SKM-1 (cell line): ENCODE data around the gene LGALS9.
"Not testable (repeated sequence)": the region's sequence is repeated elsewhere in the genome, so short reads cannot be mapped to it uniquely, and the experiment has no call there.

ENCODE experiments used
- DNase-seq: peaks from one replicate; lab custom pipeline; 2025; ENCODE audit not compliant: unreplicated experiment; lab: John Stamatoyannopoulos, UW

LGALS9 gene

DNA sequence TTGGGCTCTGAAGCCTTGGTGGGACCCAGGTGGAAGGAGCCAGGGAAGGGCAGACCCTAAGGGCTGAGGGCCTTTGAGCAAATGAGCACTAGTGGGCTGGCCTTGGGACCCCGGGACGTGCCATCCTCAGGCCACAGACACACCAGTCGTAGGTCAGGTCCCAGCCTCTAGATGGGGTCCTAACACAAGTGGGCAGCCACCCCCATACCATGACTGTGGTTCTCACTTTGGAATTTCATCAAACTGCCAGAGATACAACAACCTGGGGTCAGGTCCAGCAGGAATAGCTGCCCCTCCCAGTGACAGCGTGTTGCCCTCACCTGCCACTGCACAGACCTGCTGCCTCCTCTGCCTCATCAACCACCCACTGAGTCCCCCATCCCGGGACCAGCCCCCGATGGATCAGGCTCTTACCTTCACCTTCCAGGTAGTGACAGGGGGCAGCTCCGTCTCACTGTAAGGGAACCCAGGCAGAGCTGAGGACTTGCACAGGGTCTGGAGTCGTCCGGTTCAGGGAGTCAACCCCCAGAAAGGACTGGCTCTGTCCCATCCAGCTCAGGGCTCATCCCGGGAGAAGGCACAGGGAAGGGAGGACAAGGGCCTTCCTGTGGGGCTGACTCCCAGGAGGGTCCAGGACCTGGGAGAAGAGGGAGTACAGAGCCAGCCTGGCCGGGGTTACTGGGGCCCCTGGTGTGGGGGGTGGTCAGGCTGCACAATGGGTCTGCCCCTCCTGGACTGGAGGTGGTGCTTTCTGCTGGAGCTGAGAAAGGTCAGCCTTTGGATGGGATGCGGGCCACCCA is 40.0 kb downstream of the LGALS9 start:
- no peak for DNase-seq

DNA sequence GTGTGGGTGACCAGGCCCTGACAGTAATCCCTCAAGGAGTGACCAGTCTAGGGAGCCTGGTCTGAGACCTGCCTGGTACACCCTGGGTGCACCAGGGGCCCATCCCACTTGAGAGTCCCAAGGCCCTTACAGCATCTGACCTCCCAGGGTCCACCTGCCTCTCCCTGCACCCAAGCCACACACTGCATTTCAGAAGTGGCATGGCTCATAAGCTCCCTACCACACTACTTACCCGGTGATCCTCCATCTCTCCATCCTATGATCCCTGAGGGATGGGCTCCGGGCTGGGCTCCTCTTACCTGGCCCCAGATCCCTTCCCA is 40.6 kb downstream of the LGALS9 start:
- DNase-seq: no peak

DNA sequence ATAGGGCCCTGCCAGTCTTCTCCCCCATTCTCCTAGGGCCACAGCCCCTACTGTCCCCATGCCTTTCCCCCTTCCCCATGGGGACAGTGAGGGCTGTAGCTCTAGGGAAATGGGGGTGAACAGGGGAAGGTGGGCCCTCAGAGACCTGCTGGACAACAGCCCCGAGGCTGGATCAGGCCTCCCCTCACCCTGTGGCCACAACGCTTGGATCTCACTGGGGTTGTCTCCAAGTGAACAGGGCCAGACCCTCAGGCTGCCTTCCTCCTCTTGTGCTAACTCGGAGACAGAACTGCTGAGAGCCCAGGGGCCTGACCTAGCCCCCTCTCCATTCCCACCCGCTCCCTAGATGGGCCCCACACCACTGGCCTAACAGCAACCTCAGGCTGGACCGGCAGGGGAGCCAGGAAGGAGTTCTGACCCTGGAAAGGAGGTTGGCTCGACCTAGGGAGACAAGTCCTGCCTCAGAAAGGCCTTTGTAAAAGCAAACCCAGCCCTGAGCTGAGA is 41.0 kb downstream of the LGALS9 start:
- DNase-seq: not testable (repeated sequence)

DNA sequence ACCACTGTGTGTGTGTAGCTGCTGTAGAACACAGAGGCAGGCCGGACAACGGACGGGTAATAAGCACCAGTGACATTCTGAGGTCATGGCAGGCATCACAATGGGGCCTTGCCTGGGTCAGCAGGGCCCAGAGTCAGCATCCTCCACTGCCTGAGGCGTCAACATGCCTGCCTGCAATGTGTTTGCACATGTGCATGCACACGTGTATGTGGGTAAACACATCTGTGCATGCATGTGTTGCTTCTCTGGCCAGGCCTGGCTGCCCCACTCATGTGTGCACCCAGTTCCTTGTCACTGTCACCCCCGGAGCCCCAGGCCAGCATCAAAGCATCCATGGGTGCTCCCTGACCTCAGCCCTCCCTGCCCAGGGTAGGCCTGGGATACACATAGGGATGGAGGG is 43.3 kb downstream of the LGALS9 start:
- no peak for DNase-seq

DNA sequence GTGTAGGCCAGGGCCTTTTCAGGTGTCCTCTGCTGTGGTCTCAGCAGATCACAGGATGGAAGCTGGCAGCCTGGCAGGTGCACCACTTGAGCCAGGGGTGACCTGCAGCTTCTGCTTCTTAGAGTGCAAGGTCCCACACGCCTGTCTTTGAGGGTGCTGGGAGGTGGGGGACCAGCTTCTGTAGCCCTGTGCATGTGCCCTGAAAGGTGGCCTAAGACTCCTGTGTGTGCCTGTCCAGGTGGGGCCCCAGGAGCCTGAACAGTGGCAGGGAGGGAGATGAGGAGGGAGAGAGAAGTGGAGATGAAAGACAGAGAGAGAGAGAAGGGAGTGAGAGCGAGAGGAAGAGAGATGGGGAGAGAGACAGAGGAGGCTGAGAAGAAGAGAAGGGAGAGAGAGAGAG is 46.2 kb downstream of the LGALS9 start:
- DNase-seq: no peak

DNA sequence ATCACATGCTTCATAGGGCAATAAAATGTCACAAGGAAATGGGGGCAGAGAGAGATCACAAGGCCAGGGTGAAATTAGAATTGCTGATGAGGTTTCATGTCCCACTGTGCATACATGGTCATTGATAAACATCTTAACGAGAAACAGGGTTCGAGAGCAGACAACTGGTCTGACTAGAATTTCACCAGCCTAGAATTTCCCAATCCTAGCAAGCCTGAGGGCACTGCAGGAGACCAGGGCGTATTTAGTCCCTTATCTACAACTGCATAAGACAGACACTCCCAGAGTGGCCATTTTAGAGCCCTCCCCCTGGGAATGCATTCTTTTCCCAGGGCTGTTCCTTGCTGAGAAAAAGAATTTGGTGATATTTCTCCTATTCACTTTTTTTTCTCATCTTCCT is 55.3 kb downstream of the LGALS9 start:
- not testable (repeated sequence) for DNase-seq

DNA sequence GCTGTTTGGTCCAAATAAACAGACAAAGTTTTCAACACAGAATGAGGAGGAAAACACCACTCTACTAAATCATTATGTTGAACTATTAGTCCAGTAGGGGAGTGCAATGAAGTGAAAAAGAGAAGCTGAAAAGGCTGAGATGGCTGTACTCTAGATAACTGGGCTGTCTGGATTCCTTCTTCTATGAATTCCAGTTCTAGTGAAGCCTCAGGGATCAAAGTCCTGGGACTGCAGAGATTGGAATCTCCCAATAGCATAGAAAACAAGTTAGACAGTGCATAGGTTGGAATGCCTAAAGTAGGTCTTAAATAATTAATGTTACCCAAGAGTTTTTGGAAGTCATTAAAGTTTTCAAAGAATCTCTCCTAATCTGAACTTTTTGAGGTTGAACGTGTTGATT is 59.9 kb downstream of the LGALS9 start:
- no peak for DNase-seq

DNA sequence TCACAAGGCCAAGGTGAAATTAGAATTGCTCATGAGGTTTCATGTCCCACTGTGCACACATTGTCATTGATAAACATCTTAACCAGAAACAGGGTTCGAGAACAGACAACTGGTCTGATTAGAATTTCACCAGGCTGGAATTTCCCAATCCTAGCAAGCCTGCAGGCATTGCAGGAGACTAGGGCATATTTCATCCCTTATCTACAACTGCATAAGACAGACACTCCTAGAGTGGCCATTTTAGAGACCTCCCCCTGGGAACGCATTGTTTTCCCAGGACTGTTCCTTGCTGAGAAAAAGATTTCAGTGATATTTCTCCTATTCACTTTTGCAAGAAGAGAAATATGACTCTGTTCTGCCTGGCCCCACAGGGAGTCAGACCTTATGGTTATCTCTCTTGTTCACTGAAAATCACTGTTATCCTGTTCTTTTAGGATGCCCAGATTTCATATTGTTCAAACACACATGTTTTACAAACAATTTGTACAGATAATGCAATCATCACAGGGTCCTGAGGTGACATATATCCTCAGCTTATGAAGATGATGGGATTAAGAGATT is 64.3 kb downstream of the LGALS9 start:
- DNase-seq: not testable (repeated sequence)
